Activated naive CD4-positive, alpha-beta T cell treated with anti-CD3 and anti-CD28 coated beads, Interleukin-2, amount 10 ng/mL, durations not matched to agents 7 days and 5 days (primary cell): ENCODE data around the gene VGLL2.
A peak's percentile ranks its signal among the peaks of the same experiment; 100 is the strongest.
"Not testable (repeated sequence)": the region's sequence is repeated elsewhere in the genome, so short reads cannot be mapped to it uniquely, and the experiment has no call there.

ENCODE experiments used
- CTCF ChIA-PET: fragments of 350-600 bp; sonication (Branson Sonifier 250); formaldehyde crosslinking; loops from one replicate; lab custom pipeline; 2021; ENCODE audit warnings: antibody characterized with exemption; lab: Charles Lee
- DNase-seq: peaks from one replicate; pipeline ENCODE4 v3.0.0-alpha.2; 2020
- H3K27ac Mint-ChIP-seq: one replicate; pipeline ENCODE4 v1.8.0; 2021; ENCODE audit warnings: mild to moderate bottlenecking, moderate library complexity, mixed read lengths
- H3K27me3 Mint-ChIP-seq: one replicate; pipeline ENCODE4 v1.8.0; 2021; ENCODE audit warnings: mild to moderate bottlenecking, mixed read lengths
- H3K36me3 Mint-ChIP-seq: one replicate; pipeline ENCODE4 v1.8.0; 2021; ENCODE audit warnings: mixed read lengths
- H3K4me1 Mint-ChIP-seq: one replicate; pipeline ENCODE4 v1.8.0; 2021; ENCODE audit warnings: mixed read lengths
- H3K4me3 Mint-ChIP-seq: one replicate; pipeline ENCODE4 v1.8.0; 2021; ENCODE audit warnings: mild to moderate bottlenecking, moderate library complexity, mixed read lengths
- H3K9me3 Mint-ChIP-seq: one replicate; pipeline ENCODE4 v1.8.0; 2021; ENCODE audit warnings: mixed read lengths

The VGLL2 gene, protein sequence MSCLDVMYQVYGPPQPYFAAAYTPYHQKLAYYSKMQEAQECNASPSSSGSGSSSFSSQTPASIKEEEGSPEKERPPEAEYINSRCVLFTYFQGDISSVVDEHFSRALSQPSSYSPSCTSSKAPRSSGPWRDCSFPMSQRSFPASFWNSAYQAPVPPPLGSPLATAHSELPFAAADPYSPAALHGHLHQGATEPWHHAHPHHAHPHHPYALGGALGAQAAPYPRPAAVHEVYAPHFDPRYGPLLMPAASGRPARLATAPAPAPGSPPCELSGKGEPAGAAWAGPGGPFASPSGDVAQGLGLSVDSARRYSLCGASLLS

DNA sequence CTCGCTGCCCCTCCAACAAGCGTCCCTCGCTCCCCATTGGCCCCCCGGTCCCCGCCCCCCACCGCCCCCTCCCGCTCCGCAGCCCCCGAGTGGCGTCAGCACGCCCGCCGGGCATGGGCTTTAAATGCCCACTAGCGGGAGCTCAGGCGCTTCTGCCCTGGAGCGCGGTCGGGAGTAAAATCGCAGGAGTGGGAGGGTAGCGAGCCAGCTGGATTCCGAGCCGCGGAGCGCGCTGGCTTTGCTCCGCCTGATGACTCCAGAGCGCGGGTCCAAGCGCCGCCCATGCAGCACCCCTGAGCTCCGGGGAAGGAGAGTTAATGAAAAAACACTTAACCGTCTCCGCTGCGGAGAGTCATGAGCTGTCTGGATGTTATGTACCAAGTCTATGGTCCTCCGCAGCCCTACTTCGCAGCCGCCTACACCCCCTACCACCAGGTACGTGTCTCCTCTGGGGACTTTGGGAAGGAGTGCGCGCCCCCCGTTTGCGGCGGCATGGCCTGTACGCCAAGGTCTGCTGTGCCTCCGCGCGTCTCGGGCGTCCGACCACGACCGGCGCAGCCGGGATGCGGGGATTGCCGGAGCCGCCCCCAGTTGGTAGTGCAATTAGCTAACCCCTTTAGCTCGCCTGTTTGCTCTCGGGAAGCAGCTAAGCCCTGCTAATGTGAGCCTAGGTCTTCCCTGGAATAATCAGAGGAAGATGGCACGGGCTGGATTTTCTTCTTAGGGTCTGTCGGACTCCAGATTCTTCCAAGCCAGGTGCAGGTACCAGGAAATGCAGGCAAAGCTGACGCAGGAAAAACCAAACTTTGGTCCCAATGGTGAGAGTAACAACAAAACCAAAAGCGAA is at the start of gene VGLL2:
Gene VGLL2, plus strand, starts transcription at position 149 of the 847 bp plus-strand sequence. Its CDS starts 206 bp downstream, at position 355.
- Mint-ChIP-seq H3K36me3 (peaks cover 2% of the 10 kb centered on the region), H3K4me1 (peaks cover 15% of the 10 kb centered on the region), H3K27me3 (peaks cover 90% of the 10 kb centered on the region), H3K9me3 (no peaks in the 10 kb centered on the region), H3K4me3 (peak within 1 kb of the TSS; percentile 35), H3K27ac (peak within 1 kb of the TSS; percentile 42)
- CTCF ChIA-PET, result interaction anchor here (0.7 kb wide), 1 partner anchor 13 kb away, joined by 3 read pairs; no protein-coding TSS in a partner anchor
- no peak for DNase-seq

DNA sequence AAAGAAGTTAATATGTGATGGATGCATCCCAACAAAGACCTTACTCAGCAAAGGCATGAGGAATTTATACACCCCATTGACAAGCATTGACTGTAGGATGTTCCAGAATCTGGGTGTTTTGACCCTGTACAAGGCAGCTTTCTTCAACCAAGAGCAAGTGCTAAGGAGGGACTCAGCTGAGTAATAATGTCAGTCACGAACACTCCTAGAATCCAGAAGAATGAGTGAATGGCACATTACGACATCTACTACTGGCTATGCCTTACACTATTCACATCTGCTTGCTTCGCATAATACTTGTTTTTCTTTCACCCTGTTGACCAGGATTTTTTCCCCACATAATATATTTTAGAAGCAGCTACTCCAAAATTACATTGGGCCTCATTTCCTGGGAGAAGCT is 42.5 kb upstream of the VGLL2 start:
- Mint-ChIP-seq H3K36me3 (no peaks in the 10 kb centered on the region), H3K27ac (no peak overlapping the region), H3K4me3 (no peak overlapping the region), H3K9me3 (no peaks in the 10 kb centered on the region), H3K4me1 (no peaks in the 10 kb centered on the region), H3K27me3 (no peaks in the 10 kb centered on the region)
- CTCF ChIA-PET, result no interaction called here
- no peak for DNase-seq

DNA sequence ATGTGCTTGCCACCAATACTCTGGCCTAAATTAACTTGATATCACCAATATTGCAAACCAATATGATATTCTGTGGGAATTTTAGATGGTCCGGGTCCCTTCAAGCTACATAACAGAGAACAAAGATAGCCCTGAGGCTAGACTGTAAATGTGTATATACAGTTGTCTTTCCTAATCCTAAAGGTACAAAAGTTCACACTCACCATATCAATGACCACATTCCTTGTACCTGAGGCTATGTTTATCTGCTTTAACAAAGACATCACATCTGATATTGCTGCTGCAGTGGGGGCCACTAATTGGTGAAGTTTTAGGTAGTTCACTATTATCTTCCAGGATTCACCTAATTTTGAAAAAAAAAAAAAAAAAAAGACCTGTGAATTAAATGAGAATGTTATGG is 38.6 kb upstream of the VGLL2 start:
- no peaks in the 10 kb centered on the region for H3K4me1 Mint-ChIP-seq
- H3K27me3 Mint-ChIP-seq, result no peaks in the 10 kb centered on the region
- H3K27ac Mint-ChIP-seq, result no peak overlapping the region
- peaks cover 6% of the 10 kb centered on the region for H3K9me3 Mint-ChIP-seq
- no peak overlapping the region for H3K4me3 Mint-ChIP-seq
- no peak for DNase-seq
- CTCF ChIA-PET, result no interaction called here
- H3K36me3 Mint-ChIP-seq, result no peaks in the 10 kb centered on the region

DNA sequence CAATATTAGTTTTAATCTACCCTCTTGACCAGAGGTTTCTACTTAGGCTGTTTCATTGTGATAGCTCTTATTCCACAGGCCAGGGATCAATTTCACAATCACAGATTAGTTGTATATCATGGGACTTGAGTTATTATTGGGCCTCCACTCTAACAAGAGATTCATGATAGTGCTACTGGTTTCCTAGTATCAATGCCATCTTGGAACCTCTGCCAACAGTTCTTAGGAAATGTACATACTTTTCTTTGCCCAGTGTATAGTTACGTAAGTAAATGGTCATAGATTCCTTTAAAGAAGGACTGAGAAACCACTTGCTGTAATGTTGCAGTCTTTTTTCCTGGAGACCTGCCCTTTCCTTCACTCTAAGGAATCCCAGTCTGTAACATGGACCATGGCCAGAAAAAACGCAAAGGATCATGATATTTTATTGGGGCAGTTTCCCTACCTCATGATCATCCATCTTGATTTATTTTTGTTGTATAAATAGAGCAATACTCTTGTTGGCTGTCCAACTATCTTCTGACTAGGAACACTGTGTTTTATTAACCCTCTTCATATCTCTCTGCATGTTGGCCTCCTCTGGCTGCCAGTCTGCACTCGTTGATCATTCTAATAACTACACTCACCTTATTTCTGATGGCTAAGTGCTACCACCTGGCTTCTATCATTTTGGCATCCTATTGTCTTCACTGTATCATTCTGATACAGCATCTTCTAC is 38.0 kb upstream of the VGLL2 start:
- H3K4me1 Mint-ChIP-seq, result no peaks in the 10 kb centered on the region
- no peaks in the 10 kb centered on the region for H3K36me3 Mint-ChIP-seq
- CTCF ChIA-PET, result no interaction called here
- H3K27me3 Mint-ChIP-seq, result no peaks in the 10 kb centered on the region
- H3K9me3 Mint-ChIP-seq, result peaks cover 6% of the 10 kb centered on the region
- no peak for DNase-seq
- no peak overlapping the region for H3K4me3 Mint-ChIP-seq
- no peak overlapping the region for H3K27ac Mint-ChIP-seq

DNA sequence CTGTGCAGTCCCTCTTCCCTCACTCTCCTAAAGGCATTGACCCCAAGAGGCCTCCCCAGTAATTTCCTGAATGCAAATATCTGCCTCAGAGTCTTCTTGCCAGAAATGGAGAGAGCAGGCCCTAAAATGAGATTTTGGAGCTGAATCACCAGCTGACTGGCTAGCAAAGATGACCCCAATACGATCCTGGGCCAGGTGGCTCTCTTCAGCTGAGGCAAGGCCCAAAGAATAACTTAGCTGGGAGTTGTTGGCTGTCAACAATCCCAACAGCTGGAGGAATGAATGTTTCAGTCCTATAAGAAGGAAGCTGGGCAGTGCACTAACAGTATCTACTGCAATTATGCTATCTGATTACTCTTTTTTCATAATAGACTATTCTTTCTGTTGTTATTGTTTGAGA is 37.2 kb upstream of the VGLL2 start:
- Mint-ChIP-seq H3K9me3 (peaks cover 6% of the 10 kb centered on the region), H3K36me3 (no peaks in the 10 kb centered on the region), H3K27ac (no peak overlapping the region), H3K4me3 (no peak overlapping the region), H3K27me3 (no peaks in the 10 kb centered on the region), H3K4me1 (no peaks in the 10 kb centered on the region)
- CTCF ChIA-PET, result no interaction called here
- no peak for DNase-seq

DNA sequence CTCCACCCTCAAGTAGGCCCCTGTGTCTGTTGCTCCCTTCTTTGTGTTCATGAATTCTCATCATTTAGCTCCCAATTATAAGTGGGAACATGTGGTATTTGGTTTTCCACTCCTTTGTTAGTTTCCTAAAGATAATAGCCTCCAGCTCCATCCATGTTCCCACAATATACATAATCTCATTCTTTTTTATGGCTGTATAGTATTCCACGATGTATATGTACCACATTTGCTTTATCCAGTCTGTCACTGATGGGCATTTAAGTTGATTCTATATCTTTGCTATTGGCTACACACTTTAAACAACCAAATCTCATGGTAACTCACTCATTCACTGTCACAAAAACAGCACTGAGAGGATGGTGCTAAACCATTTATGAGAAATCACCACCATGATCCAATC is 35.5 kb upstream of the VGLL2 start:
- CTCF ChIA-PET, result no interaction called here
- Mint-ChIP-seq H3K27me3 (no peaks in the 10 kb centered on the region), H3K9me3 (peaks cover 6% of the 10 kb centered on the region), H3K4me3 (no peak overlapping the region), H3K36me3 (no peaks in the 10 kb centered on the region), H3K4me1 (no peaks in the 10 kb centered on the region), H3K27ac (no peak overlapping the region)
- no peak for DNase-seq

DNA sequence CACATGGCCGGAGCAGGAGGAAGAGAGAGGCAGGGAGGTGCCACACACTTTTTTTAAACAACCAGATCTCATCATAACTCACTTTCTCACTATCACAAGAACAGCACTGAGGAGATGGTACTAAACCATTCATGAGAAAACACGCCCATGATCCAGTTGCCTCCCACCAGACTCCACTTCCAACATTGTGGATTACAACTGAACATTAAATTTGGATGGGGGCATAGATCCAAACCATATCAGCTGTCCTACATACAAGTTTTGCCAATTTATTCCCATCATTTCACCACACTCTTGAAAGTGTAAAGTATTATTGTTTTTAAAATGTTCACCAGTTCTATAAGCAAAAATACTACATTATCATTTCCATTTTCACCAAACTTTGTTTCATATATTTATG is 33.9 kb upstream of the VGLL2 start:
- peaks cover 6% of the 10 kb centered on the region for H3K9me3 Mint-ChIP-seq
- CTCF ChIA-PET, result no interaction called here
- H3K36me3 Mint-ChIP-seq, result no peaks in the 10 kb centered on the region
- no peak overlapping the region for H3K4me3 Mint-ChIP-seq
- no peaks in the 10 kb centered on the region for H3K4me1 Mint-ChIP-seq
- H3K27ac Mint-ChIP-seq, result no peak overlapping the region
- DNase-seq, result no peak
- no peaks in the 10 kb centered on the region for H3K27me3 Mint-ChIP-seq

DNA sequence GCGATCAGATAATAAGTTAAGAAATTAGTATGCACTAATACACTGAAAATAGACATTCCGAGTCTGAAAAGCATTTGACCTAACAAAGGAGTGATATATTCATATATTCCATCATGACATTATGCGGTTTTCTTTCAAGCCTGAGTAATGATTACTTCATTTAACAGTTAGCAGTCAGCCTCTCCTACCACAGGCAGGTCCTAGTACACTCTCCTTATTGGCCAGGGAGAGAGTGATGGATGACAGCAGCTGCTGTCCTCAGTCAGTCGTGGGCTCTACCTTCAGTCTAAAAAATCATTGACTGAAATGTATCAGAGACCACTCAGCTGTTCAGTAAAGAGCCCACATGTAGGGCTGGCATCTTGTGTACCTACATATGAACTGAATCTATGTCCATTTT is 33.2 kb upstream of the VGLL2 start:
- H3K4me3 Mint-ChIP-seq, result no peak overlapping the region
- no peaks in the 10 kb centered on the region for H3K27me3 Mint-ChIP-seq
- H3K9me3 Mint-ChIP-seq, result peaks cover 6% of the 10 kb centered on the region
- no peak for DNase-seq
- no peaks in the 10 kb centered on the region for H3K36me3 Mint-ChIP-seq
- no peaks in the 10 kb centered on the region for H3K4me1 Mint-ChIP-seq
- CTCF ChIA-PET, result no interaction called here
- no peak overlapping the region for H3K27ac Mint-ChIP-seq

DNA sequence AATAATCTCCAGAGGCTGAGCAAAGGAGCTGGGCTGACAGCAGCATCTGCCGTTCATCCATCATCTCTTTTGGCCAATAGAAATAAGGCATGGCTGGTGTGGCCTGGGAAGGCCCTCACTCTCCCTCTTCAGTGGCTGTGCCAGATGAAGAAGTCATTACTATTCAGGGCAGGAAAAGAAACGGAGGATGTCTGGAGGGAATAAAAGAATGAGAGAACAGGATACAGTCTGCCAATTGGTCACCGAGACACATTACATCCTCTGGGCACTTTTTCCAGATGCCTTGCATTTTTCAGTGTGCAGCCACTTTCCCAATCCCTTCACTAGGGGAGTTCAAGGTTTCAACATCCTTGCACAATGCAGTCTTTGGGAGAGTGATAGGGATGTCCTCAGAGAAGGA is 32.2 kb upstream of the VGLL2 start:
- Mint-ChIP-seq H3K4me3 (no peak overlapping the region), H3K9me3 (peaks cover 6% of the 10 kb centered on the region), H3K4me1 (no peaks in the 10 kb centered on the region), H3K27me3 (no peaks in the 10 kb centered on the region), H3K27ac (no peak overlapping the region), H3K36me3 (no peaks in the 10 kb centered on the region)
- CTCF ChIA-PET, result no interaction called here
- DNase-seq, result no peak

DNA sequence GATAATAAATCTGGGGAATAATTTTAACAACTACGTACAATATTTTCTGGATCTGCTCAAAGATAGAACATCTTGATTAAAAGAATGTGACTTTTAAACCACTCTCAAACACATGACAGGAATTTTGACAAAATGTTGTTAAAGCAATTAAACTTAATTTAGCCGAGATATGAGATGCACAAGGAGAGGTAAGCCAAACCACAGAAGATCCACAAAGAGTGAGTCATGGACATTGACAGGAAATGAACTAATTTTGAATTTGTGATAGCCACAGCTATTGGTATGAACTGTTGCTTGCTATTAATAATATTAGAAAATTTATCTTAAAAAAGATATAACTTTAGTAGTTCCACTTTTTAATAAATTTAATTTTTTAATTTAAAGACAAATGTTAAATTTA is 27.8 kb upstream of the VGLL2 start:
- Mint-ChIP-seq H3K9me3 (no peaks in the 10 kb centered on the region), H3K27ac (no peak overlapping the region), H3K4me3 (no peak overlapping the region), H3K4me1 (no peaks in the 10 kb centered on the region), H3K27me3 (no peaks in the 10 kb centered on the region), H3K36me3 (no peaks in the 10 kb centered on the region)
- DNase-seq, result no peak
- CTCF ChIA-PET, result no interaction called here

DNA sequence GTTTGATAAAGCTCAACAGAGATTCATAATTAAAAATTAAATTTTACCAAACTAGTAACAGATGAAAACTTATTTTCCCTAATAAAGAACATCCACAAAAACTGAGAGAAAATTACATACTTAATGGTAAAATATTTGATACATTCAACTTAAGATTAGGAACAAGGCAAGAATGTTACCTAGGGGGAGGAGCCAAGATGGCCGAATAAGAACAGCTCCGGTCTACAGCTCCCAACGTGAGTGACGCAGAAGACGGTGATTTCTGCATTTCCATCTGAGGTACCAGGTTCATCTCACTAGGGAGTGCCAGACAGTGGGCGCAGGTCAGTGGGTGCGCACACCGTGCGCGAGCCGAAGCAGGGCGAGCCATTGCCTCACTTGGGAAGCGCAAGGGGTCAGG is 20.8 kb upstream of the VGLL2 start:
- CTCF ChIA-PET, result not testable (repeated sequence)

DNA sequence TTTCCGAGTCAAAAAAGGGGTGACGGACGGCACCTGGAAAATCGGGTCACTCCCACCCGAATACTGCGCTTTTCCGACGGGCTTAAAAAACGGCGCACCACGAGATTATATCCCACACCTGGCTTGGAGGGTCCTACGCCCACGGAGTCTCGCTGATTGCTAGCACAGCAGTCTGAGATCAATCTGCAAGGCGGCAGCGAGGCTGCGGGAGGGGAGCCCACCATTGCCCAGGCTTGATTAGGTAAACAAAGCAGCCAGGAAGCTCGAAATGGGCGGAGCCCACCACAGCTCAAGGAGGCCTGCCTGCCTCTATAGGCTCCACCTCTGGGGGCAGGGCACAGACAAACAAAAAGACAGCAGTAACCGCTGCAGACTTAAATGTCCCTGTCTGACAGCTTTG is 20.4 kb upstream of the VGLL2 start:
- H3K4me1 Mint-ChIP-seq, H3K27me3 Mint-ChIP-seq, H3K27ac Mint-ChIP-seq, H3K4me3 Mint-ChIP-seq, H3K36me3 Mint-ChIP-seq, DNase-seq, H3K9me3 Mint-ChIP-seq, CTCF ChIA-PET: not testable (repeated sequence)

More for the DNA sequence above, 20.8 kb upstream of the VGLL2 start:
- DNase-seq, H3K27ac Mint-ChIP-seq, H3K9me3 Mint-ChIP-seq, H3K4me1 Mint-ChIP-seq, H3K36me3 Mint-ChIP-seq, H3K4me3 Mint-ChIP-seq, H3K27me3 Mint-ChIP-seq: not testable (repeated sequence)

DNA sequence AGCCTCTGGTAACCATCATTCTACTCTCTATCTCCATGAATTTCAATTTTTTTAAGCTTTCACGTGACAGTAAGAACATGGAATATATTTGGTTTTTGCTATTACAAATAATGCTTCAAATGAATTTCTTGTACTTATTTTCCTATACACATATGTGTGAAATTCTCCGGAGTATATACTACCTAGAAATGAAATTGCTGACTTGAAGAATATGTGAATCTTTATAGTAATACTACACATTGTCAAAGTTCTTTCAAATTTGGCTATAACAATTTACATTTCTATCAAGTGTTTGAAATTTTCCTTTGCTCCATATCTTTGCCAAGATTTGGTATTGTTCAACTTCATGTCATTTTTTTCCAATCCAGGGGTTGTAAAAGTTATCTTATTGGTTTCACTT is 11.6 kb upstream of the VGLL2 start:
- CTCF ChIA-PET, result no interaction called here
- H3K36me3 Mint-ChIP-seq, result no peaks in the 10 kb centered on the region
- no peak overlapping the region for H3K27ac Mint-ChIP-seq
- no peak for DNase-seq
- H3K9me3 Mint-ChIP-seq, result no peaks in the 10 kb centered on the region
- no peaks in the 10 kb centered on the region for H3K27me3 Mint-ChIP-seq
- H3K4me3 Mint-ChIP-seq, result no peak overlapping the region
- no peaks in the 10 kb centered on the region for H3K4me1 Mint-ChIP-seq

DNA sequence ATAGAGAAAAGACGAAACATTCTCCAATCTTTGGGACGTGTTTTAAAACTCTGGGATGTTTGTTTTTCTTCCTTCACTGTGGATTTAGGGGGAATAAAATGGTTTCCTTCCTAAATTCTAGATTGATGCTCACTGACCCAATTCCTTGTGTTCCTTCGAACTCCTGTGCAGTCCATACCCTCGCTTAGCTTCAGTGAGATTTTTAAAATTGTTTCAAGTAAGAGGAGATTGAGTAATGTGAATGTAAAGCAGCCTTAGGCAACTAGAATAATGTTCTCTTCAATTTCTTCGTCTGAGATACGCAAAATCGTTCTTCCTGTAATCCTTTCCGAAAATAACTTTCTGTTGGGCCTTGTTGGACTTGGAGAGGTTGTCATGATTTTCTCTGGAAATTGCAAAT is 2.6 kb upstream of the VGLL2 start:
- no peak for DNase-seq
- no peaks in the 10 kb centered on the region for H3K36me3 Mint-ChIP-seq
- no peak overlapping the region for H3K4me3 Mint-ChIP-seq
- H3K9me3 Mint-ChIP-seq, result no peaks in the 10 kb centered on the region
- H3K27me3 Mint-ChIP-seq, result peaks cover 61% of the 10 kb centered on the region
- no peak overlapping the region for H3K27ac Mint-ChIP-seq
- CTCF ChIA-PET, result no interaction called here
- peaks cover 12% of the 10 kb centered on the region for H3K4me1 Mint-ChIP-seq
